Duodenal mucosa (tissue), 2 donors: ENCODE results near the gene UBA6.

Source experiments
- H3K27ac ChIP-seq: one replicate; pipeline ENCODE4 v1.7.0; 2013; ENCODE audit warnings: low read depth, low read length
- H3K27me3 ChIP-seq, 2 donors: one replicate each; pipeline ENCODE4 v1.7.0; 2013; ENCODE audit warnings: low read length in 2 of 2, control low read depth in 1 of 2; ENCODE audit not compliant: insufficient read depth in 2 of 2, control insufficient read depth in 1 of 2
- H3K36me3 ChIP-seq, 2 donors: one replicate each; pipeline ENCODE4 v1.7.0; 2013; ENCODE audit warnings: low read length in 2 of 2, control low read depth in 1 of 2; ENCODE audit not compliant: insufficient read depth in 2 of 2, control insufficient read depth in 1 of 2
- H3K4me1 ChIP-seq, 2 donors: one replicate each; pipeline ENCODE4 v1.7.0; 2013; ENCODE audit warnings: low read length in 2 of 2, control low read depth in 1 of 2; ENCODE audit not compliant: insufficient read depth in 2 of 2, control insufficient read depth in 1 of 2
- H3K4me3 ChIP-seq, 2 donors: one replicate each; pipeline ENCODE4 v1.7.0; 2013; ENCODE audit warnings: low read length in 2 of 2, low read depth in 1 of 2
- H3K9ac ChIP-seq, 2 donors: one replicate each; pipeline ENCODE4 v1.7.0; 2013; ENCODE audit warnings: low read length in 2 of 2, low read depth in 1 of 2
- H3K9me3 ChIP-seq, 2 donors: one replicate each; pipeline ENCODE4 v1.7.0; 2013; ENCODE audit warnings: low read length in 2 of 2, control low read depth in 1 of 2; ENCODE audit not compliant: control insufficient read depth in 1 of 2

The UBA6 gene

GRCh38 chr4:67593741-67594175 is 107.2 kb downstream of the UBA6 start:
- H3K4me3 ChIP-seq: no peak overlapping the region
- no peaks in the 10 kb centered on the region for H3K4me1 ChIP-seq
- no peaks in the 10 kb centered on the region for H3K27me3 ChIP-seq
- H3K27ac ChIP-seq: no peak overlapping the region
- no peaks in the 10 kb centered on the region for H3K36me3 ChIP-seq
- H3K9me3 ChIP-seq: no peaks in the 10 kb centered on the region
- no peak overlapping the region for H3K9ac ChIP-seq

- Histone ChIP-seq H3K36me3 (no peaks in the 10 kb centered on the region), H3K27ac (no peak overlapping the region), H3K4me1 (no peaks in the 10 kb centered on the region), H3K9ac (no peak overlapping the region), H3K9me3 (no peaks in the 10 kb centered on the region), H3K27me3 (no peaks in the 10 kb centered on the region), H3K4me3 (no peak overlapping the region)
Measured at GRCh38 chr4:67587156-67587555, 113.8 kb downstream of the UBA6 start.

- Histone ChIP-seq H3K4me3 (no peak overlapping the region), H3K4me1 (no peaks in the 10 kb centered on the region), H3K9ac (no peak overlapping the region), H3K27me3 (no peaks in the 10 kb centered on the region), H3K27ac (no peak overlapping the region), H3K36me3 (no peaks in the 10 kb centered on the region), H3K9me3 (no peaks in the 10 kb centered on the region)
Measured at GRCh38 chr4:67584496-67584895, 116.5 kb downstream of the UBA6 start.

- no peak overlapping the region for H3K27ac ChIP-seq
- H3K27me3 ChIP-seq: no peaks in the 10 kb centered on the region
Measured at GRCh38 chr4:67581913-67582312, 119.0 kb downstream of the UBA6 start.

GRCh38 chr4:67581208-67581857 is 119.6 kb downstream of the UBA6 start:
- H3K36me3 ChIP-seq: no peaks in the 10 kb centered on the region

More at GRCh38 chr4:67581913-67582312, 119.0 kb downstream of the UBA6 start:
- no peaks in the 10 kb centered on the region for H3K9me3 ChIP-seq
- no peak overlapping the region for H3K9ac ChIP-seq
- no peak overlapping the region for H3K4me3 ChIP-seq
- no peaks in the 10 kb centered on the region for H3K4me1 ChIP-seq
- H3K36me3 ChIP-seq: no peaks in the 10 kb centered on the region

GRCh38 chr4:67580577-67580976 is 120.4 kb downstream of the UBA6 start:
- Histone ChIP-seq H3K4me3 (no peak overlapping the region), H3K9me3 (no peaks in the 10 kb centered on the region), H3K27me3 (no peaks in the 10 kb centered on the region), H3K27ac (no peak overlapping the region), H3K9ac (no peak overlapping the region), H3K4me1 (no peaks in the 10 kb centered on the region), H3K36me3 (no peaks in the 10 kb centered on the region)

More at GRCh38 chr4:67581208-67581857, 119.6 kb downstream of the UBA6 start:
- Histone ChIP-seq H3K27me3 (no peaks in the 10 kb centered on the region), H3K9ac (no peak overlapping the region), H3K4me1 (no peaks in the 10 kb centered on the region), H3K9me3 (no peaks in the 10 kb centered on the region), H3K4me3 (no peak overlapping the region), H3K27ac (no peak overlapping the region)

GRCh38 chr4:67576538-67576937 is 124.4 kb downstream of the UBA6 start:
- Histone ChIP-seq H3K4me3 (no peak overlapping the region), H3K36me3 (no peaks in the 10 kb centered on the region), H3K27me3 (no peaks in the 10 kb centered on the region), H3K9ac (no peak overlapping the region), H3K27ac (no peak overlapping the region), H3K9me3 (no peaks in the 10 kb centered on the region), H3K4me1 (no peaks in the 10 kb centered on the region)

- H3K27ac ChIP-seq: no peak overlapping the region
- no peaks in the 10 kb centered on the region for H3K27me3 ChIP-seq
- H3K9me3 ChIP-seq: no peaks in the 10 kb centered on the region
- H3K4me1 ChIP-seq: no peaks in the 10 kb centered on the region
- H3K9ac ChIP-seq: no peak overlapping the region
- no peak overlapping the region for H3K4me3 ChIP-seq
- H3K36me3 ChIP-seq: no peaks in the 10 kb centered on the region
Measured at GRCh38 chr4:67576059-67576466, 124.9 kb downstream of the UBA6 start.

GRCh38 chr4:67575232-67576058 is 125.5 kb downstream of the UBA6 start:
- no peak overlapping the region for H3K27ac ChIP-seq
- H3K9me3 ChIP-seq: no peaks in the 10 kb centered on the region
- no peaks in the 10 kb centered on the region for H3K36me3 ChIP-seq
- H3K4me3 ChIP-seq: no peak overlapping the region
- H3K27me3 ChIP-seq: no peaks in the 10 kb centered on the region
- no peak overlapping the region for H3K9ac ChIP-seq
- H3K4me1 ChIP-seq: no peaks in the 10 kb centered on the region

GRCh38 chr4:67573193-67573592 is 127.8 kb downstream of the UBA6 start:
- no peaks in the 10 kb centered on the region for H3K4me1 ChIP-seq
- H3K27ac ChIP-seq: no peak overlapping the region
- H3K9ac ChIP-seq: no peak overlapping the region
- H3K9me3 ChIP-seq: no peaks in the 10 kb centered on the region
- H3K4me3 ChIP-seq: no peak overlapping the region
- H3K27me3 ChIP-seq: no peaks in the 10 kb centered on the region
- H3K36me3 ChIP-seq: no peaks in the 10 kb centered on the region
